ENCODE data around the gene CNMD.

CNMD gene

GRCh38 chr13:52739468-52740071 is at the start of gene CNMD:
CNMD (minus strand) TSS chr13:52739820; CDS start chr13:52739701, 119 bp downstream.
- H3K27ac ChIP-seq: peak within 1 kb of the TSS in 1 of 21 experiments; percentile 6
- H3K4me3 ChIP-seq: peak within 1 kb of the TSS in 6 of 7 experiments; percentile 2 to 22 (median 10)

- no peak overlapping the region for H3K4me3 ChIP-seq
- H3K27ac ChIP-seq: no peak overlapping the region
These were observed 48.4 kb upstream of the CNMD start for GRCh38 chr13:52788011-52788410.

GRCh38 chr13:52787235-52787634 is 47.6 kb upstream of the CNMD start:
- Histone ChIP-seq H3K27ac (no peak overlapping the region), H3K4me3 (no peak overlapping the region)

GRCh38 chr13:52786766-52787165 is 47.1 kb upstream of the CNMD start:
- H3K27ac ChIP-seq: no peak overlapping the region

GRCh38 chr13:52785739-52786138 is 46.1 kb upstream of the CNMD start:
- Histone ChIP-seq H3K4me3 (no peak overlapping the region), H3K27ac (no peak overlapping the region)

More at GRCh38 chr13:52786766-52787165, 47.1 kb upstream of the CNMD start:
- no peak overlapping the region for H3K4me3 ChIP-seq

GRCh38 chr13:52784591-52785340 is 45.1 kb upstream of the CNMD start:
- Histone ChIP-seq H3K4me3 (no peak overlapping the region), H3K27ac (no peak overlapping the region)

- Histone ChIP-seq H3K4me3 (no peak overlapping the region), H3K27ac (no peak overlapping the region)
These were observed 44.3 kb upstream of the CNMD start for GRCh38 chr13:52783943-52784342.

GRCh38 chr13:52782471-52783448 is 43.1 kb upstream of the CNMD start:
- H3K4me3 ChIP-seq: no peak overlapping the region
- no peak overlapping the region for H3K27ac ChIP-seq

- Histone ChIP-seq H3K4me3 (no peak overlapping the region), H3K27ac (no peak overlapping the region)
These were observed 41.0 kb upstream of the CNMD start for GRCh38 chr13:52780611-52781010.

- Histone ChIP-seq H3K27ac (no peak overlapping the region), H3K4me3 (no peak overlapping the region)
These were observed 40.5 kb upstream of the CNMD start for GRCh38 chr13:52780092-52780491.

- Histone ChIP-seq H3K27ac (no peak overlapping the region), H3K4me3 (no peak overlapping the region)
These were observed 39.5 kb upstream of the CNMD start for GRCh38 chr13:52779103-52779502.

GRCh38 chr13:52776726-52777125 is 37.1 kb upstream of the CNMD start:
- Histone ChIP-seq H3K27ac (no peak overlapping the region), H3K4me3 (no peak overlapping the region)

GRCh38 chr13:52775511-52775910 is 35.9 kb upstream of the CNMD start:
- Histone ChIP-seq H3K27ac (no peak overlapping the region), H3K4me3 (no peak overlapping the region)

- Histone ChIP-seq H3K4me3 (no peak overlapping the region), H3K27ac (no peak overlapping the region)
These were observed 28.4 kb upstream of the CNMD start for GRCh38 chr13:52767949-52768516.

- Histone ChIP-seq H3K4me3 (no peak overlapping the region), H3K27ac (no peak overlapping the region)
These were observed 26.2 kb upstream of the CNMD start for GRCh38 chr13:52765611-52766390.

- Histone ChIP-seq H3K4me3 (no peak overlapping the region), H3K27ac (no peak overlapping the region)
These were observed 20.5 kb upstream of the CNMD start for GRCh38 chr13:52760077-52760476.

- H3K27ac ChIP-seq: no peak overlapping the region
- no peak overlapping the region for H3K4me3 ChIP-seq
These were observed 18.5 kb upstream of the CNMD start for GRCh38 chr13:52758114-52758513.

- Histone ChIP-seq H3K27ac (no peak overlapping the region), H3K4me3 (no peak overlapping the region)
These were observed 11.6 kb upstream of the CNMD start for GRCh38 chr13:52751196-52751595.

GRCh38 chr13:52750713-52751112 is 11.1 kb upstream of the CNMD start:
- Histone ChIP-seq H3K4me3 (no peak overlapping the region), H3K27ac (no peak overlapping the region)
